GM18526 (cell line): ENCODE results near the gene TMOD2.

Source experiments
- POLR2A ChIP-seq: IDR thresholded peaks from 3 replicates; pipeline ENCODE4 v1.6.1; 2011; ENCODE audit not compliant: insufficient read length; ENCODE audit errors: extremely low read depth

The TMOD2 gene

GRCh38 chr15:51750792-51751696 lies at the start of gene TMOD2:
TSS of gene TMOD2 (plus strand) at chr15:51751597. CDS start at chr15:51766442, 14,845 bp downstream.
- no peak for TF ChIP-seq POLR2A

DNA sequence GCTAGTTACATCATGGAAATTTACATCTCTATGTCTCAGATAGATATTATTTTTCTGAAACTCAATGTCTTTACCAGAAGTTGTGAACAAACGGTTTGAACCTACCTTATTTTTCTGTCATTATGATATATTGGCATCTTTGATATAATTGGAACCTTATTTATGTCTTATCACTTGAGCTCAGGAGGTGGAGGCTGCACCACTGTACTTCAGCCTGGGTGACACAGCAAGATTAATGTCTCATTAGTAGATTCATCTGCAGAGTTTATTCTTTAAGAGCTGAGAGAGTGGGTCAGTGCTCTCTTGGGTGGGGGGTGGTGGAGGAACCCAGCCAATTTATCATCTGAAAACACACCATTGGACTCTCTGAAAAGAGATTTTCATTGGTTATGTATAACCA lies 48.7 kb upstream of the TMOD2 start:
- TF ChIP-seq POLR2A: no peak

- no peak for TF ChIP-seq POLR2A
Measured at GRCh38 chr15:51706291-51706690, 45.1 kb upstream of the TMOD2 start.

DNA sequence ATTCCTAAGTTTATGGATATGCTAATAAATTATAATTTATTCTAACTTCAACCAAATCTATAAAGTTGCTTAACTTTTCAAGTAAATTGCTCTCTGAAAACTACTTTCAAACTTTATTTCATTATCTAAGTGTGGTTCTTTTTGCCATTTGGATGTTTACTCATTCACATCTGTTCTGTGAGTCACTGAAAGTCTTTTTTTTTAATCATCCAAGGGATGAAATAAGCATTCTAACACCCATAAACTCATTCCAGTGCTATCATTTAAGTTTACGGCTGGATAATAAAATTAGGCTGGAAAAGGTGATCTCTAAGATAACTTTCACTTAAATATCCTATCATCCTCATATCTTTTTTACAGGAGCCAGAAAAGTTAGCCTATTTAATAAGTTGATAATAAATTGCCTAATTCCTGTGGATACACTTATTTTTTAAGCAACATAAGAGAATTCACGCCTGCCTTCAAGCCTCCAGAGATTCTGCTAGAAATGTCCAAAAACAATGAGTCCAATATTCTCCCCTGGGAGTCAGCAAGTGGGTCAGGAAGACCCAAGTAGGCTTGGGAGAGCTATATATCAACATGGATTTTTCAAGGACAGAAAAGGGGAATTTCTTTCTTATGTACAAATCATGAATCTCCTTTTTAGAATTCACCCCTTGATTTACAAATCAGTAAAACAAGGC lies 44.3 kb upstream of the TMOD2 start:
- TF ChIP-seq POLR2A: no peak

GRCh38 chr15:51708013-51708412 lies 43.4 kb upstream of the TMOD2 start:
- no peak for TF ChIP-seq POLR2A

- no peak for TF ChIP-seq POLR2A
Measured at GRCh38 chr15:51709031-51709430, 42.4 kb upstream of the TMOD2 start.

DNA sequence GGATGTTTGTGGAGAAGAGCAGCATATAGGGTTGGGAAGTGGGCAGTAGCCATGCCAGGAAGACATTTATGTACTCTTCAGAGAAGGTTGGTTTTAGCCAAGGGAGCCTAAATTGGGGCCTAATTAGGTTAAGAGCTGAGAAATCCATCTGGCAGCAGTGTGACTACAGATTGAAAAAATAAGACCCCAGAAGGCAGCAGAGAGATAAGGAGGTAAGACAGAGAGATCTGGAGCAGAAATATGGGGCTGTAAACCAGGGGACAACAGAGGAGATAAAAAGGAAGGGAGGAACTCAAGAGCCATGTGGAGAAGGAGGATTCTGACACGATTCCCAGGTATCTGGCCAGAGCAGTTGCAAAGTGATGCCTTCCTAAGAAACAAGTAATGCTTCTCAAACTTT lies 37.2 kb upstream of the TMOD2 start:
- no peak for TF ChIP-seq POLR2A

- TF ChIP-seq POLR2A: no peak
Measured at GRCh38 chr15:51714911-51715310, 36.5 kb upstream of the TMOD2 start.

GRCh38 chr15:51718219-51718618 lies 33.2 kb upstream of the TMOD2 start:
- no peak for TF ChIP-seq POLR2A

DNA sequence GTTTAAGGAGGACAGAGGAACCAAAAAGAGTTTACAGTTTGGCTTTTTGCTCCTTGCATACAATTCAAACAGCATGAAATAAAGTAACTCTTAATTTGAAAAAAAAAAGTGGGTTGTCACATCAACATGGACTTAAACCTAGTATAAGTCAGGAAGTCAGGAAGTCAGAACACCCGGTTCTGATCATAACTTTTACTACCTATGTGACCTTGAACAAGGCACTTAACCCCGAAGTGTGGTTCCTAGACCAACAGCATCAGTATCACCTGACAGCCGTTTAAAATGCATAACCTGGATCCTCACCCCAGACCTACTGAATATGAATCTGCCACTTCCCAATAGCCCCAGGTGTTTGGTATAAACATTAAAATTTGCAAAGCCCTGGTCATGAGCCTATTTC lies 32.7 kb upstream of the TMOD2 start:
- no peak for TF ChIP-seq POLR2A

DNA sequence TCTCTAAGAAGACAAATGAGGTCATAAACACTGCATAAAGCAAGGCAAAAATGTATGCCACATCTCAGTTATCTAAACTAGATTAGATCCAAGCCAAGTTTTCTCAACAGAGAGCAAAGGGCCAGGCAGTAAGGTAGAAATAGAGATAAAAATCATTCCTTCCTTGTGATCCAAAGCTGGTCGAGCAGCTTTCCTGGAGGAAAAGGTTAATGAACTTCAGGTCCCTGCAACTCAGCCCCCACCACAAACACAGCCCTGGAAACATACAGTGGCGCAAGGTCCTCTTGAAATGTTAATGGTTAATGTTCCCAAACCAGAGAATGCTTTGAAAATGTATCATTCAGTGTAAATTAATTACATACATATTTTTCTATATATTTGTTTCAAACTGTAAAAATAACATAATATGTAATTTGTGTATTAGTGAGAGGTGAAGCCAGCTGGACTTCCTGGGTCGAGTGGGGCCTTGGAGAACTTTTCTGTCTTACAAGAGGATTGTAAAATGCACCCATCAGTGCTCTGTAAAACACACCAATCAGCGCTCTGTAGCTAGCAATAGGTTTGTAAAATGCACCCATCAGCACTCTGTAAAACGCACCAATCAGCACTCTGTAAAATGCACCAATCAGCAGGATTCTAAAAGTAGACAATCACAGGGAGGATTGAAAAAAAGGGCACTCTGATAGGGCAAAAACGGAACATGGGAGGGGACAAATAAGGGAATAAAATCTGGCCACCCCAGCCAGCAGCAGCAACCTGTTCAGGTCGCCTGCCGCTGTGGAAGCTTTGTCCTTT lies 31.0 kb upstream of the TMOD2 start:
- TF ChIP-seq POLR2A: no peak

GRCh38 chr15:51721199-51721960 lies 30.0 kb upstream of the TMOD2 start:
- no peak for TF ChIP-seq POLR2A

DNA sequence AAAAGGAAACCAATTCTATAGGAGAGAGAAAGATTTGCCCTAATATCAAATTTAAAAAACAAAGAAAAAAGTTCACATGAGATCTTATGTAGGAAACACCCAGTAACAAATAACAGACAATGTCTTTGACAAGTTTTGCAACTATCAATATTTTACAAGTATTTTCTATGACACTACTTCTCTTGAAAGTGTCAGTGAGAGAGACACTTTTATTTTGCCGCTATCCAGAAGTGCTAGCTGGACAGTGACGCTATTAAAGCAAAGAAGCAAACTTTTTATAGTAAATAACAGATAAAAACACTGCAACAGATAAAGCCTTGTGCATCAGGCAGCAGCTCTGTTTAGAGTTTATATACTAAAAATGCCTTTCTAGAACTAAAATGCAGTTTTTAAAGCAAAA lies 27.2 kb upstream of the TMOD2 start:
- no peak for TF ChIP-seq POLR2A

DNA sequence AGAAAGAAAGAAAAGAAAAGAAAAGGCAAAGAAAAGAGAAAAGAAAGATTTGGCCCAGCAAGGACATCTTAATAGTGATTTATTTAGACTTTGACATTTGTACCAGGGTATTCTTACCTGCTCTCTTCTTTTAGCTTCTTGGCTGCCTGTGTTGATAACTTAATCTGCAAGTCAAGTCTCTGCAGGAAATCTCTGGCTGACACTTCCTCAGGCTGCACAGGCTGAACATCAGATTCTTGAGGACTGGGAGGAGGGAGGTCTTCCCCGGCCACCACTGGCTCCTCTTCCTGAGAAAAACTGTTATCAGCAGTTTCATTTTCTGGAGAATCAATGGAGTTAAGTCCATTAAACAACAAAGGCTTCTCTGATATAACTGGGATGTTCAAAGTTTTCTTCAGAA lies 26.7 kb upstream of the TMOD2 start:
- no peak for TF ChIP-seq POLR2A

DNA sequence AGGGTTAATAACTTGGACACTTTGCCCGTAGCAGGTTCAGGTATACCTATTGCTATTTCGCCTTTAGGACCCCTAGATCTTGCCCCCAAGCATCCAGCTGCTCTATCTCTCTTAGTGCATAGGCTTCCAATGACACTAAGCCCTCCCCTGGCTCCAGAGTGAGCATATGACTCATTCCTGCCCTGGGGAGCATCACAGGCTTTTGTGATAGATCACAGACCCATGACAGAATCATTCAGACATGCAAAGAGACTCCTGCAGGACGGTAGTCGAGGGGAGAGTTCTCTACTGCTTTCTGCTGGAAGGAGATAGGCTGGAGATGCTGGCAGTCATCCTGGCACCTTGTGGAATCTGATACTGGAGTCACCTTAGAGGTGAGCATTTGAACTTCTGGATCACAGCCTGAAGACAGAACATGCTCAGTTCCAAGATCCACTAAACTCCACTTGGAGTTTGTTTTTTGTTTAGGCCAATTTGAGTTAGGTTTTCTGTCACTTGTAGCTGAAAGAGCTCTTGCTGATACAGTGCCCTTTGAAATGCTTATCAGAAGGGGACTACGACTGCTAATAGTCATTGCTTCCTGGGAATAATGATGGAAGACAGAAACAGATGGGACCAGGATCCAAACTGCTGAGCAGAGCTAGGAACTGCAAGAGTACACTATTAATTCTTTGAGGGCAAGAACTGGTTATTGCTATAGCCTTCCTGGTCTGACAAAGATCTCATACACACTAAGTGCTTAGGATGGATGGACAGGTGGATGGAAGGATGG lies 24.9 kb upstream of the TMOD2 start:
- no peak for TF ChIP-seq POLR2A
